HG03103 (cell line): Measurements from ENCODE around the gene CELSR1.

ENCODE experiments used
- ATAC-seq: cut with Tn5 transposase; IDR thresholded peaks from one replicate; pipeline ENCODE4 v1.9.1; 2021; ENCODE audit warnings: low read depth; ENCODE audit not compliant: unreplicated experiment

The CELSR1 gene

GRCh38 chr22:46557736-46558480 is 20.5 kb upstream of the CELSR1 start:
- no peak for ATAC-seq

GRCh38 chr22:46556775-46557174 is 19.4 kb upstream of the CELSR1 start:
- no peak for ATAC-seq

GRCh38 chr22:46553189-46553588 is 15.8 kb upstream of the CELSR1 start:
- ATAC-seq = no peak

- ATAC-seq = no peak
These were observed 14.6 kb upstream of the CELSR1 start for GRCh38 chr22:46551996-46552395.

- ATAC-seq = no peak
These were observed 13.9 kb upstream of the CELSR1 start for GRCh38 chr22:46551321-46551720.

- no peak for ATAC-seq
These were observed 12.7 kb upstream of the CELSR1 start for GRCh38 chr22:46549971-46550641.

GRCh38 chr22:46549563-46549840 is 12.1 kb upstream of the CELSR1 start:
- no peak for ATAC-seq

GRCh38 chr22:46547883-46548244 is 10.4 kb upstream of the CELSR1 start:
- no peak for ATAC-seq

- ATAC-seq = no peak
These were observed 9.9 kb upstream of the CELSR1 start for GRCh38 chr22:46547179-46547882.

- no peak for ATAC-seq
These were observed 9.2 kb upstream of the CELSR1 start for GRCh38 chr22:46546466-46547178.

GRCh38 chr22:46545086-46545792 is 7.8 kb upstream of the CELSR1 start:
- no peak for ATAC-seq

GRCh38 chr22:46542011-46542985 is 4.9 kb upstream of the CELSR1 start:
- ATAC-seq = no peak

GRCh38 chr22:46541536-46541935 is 4.1 kb upstream of the CELSR1 start:
- ATAC-seq = no peak

GRCh38 chr22:46540874-46541273 is 3.5 kb upstream of the CELSR1 start:
- no peak for ATAC-seq

GRCh38 chr22:46539169-46539568 is 1.7 kb upstream of the CELSR1 start:
- ATAC-seq = no peak

- no peak for ATAC-seq
These were observed 1.4 kb upstream of the CELSR1 start for GRCh38 chr22:46538814-46539160.

- ATAC-seq = no peak
These were observed 760 bp upstream of the CELSR1 start for GRCh38 chr22:46537946-46538813.

GRCh38 chr22:46536537-46537224 is 739 bp downstream of the CELSR1 start:
- ATAC-seq = no peak
